Measurements from ENCODE around the gene CTU2.

GRCh38 chr16:88760424-88761142, 54.3 kb downstream of the CTU2 start:
- TF ChIP-seq CTCF (IDR thresholded peaks at IDR 0.05), result no peak
- TF ChIP-seq POLR2A (IDR thresholded peaks at IDR 0.05), result no peak
